ENCODE results near the gene RAB3D.

RAB3D gene

GRCh38 chr19:11295180-11295579, 44.3 kb downstream of the RAB3D start:
- H3K4me1 ChIP-seq (ENCODE audit: control insufficient read depth in 1 of 2, insufficient read depth in 1 of 2, low read depth in 1 of 2, low read length in 1 of 2) = peaks cover 63 to 71% of the 10 kb centered on the region in 2 experiments
- TF ChIP-seq CTCF (IDR thresholded peaks at IDR 0.05) = no peak
- peak overlapping the region; percentile 91 for H3K27ac ChIP-seq

GRCh38 chr19:11293433-11294389, 45.7 kb downstream of the RAB3D start:
- H3K27ac ChIP-seq = peak overlapping the region; percentile 91
- H3K4me1 ChIP-seq (ENCODE audit: control insufficient read depth in 1 of 2, insufficient read depth in 1 of 2, low read depth in 1 of 2, low read length in 1 of 2) = peaks cover 69 to 78% of the 10 kb centered on the region in 2 experiments
- peaks cover 7% of the 10 kb centered on the region for H3K36me3 ChIP-seq
- H3K9me3 ChIP-seq = no peaks in the 10 kb centered on the region
- H3K27me3 ChIP-seq = no peaks in the 10 kb centered on the region
- H3K4me3 ChIP-seq (ENCODE audit: low read depth in 1 of 2, low read length in 1 of 2) = peak overlapping the region; percentile 53
- peak; percentile 100 for TF ChIP-seq CTCF (IDR thresholded peaks at IDR 0.05)

More at GRCh38 chr19:11295180-11295579, 44.3 kb downstream of the RAB3D start:
- Histone ChIP-seq H3K4me3 (ENCODE audit: low read depth in 1 of 2, low read length in 1 of 2) (peak overlapping the region in 1 of 2 experiments; percentile 53), H3K36me3 (peaks cover 19% of the 10 kb centered on the region), H3K9me3 (no peaks in the 10 kb centered on the region), H3K27me3 (no peaks in the 10 kb centered on the region)

DNA sequence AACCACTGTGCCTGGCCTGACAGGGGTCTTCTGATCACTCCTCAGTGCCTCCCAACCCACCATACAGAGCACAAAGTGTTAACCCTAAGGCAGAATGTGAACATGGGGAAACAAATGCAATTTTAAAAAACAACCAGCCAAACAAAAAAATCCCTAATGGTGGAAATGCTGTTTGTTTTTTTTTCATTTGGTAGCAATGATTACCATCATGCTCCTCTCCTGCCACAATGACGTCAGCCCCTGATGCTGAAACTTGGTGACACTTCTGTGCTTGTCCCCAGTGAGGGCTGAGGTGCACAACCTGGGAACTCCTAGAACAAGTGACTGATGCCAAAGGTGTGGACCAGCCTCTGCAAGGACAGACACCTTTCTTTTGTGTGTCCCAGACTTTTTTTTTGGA, 47.5 kb downstream of the RAB3D start:
- Histone ChIP-seq H3K4me3 (ENCODE audit: low read depth in 1 of 2, low read length in 1 of 2) (no peak overlapping the region), H3K9me3 (no peaks in the 10 kb centered on the region), H3K36me3 (peaks cover 3% of the 10 kb centered on the region), H3K27ac (peak overlapping the region; percentile 78), H3K4me1 (ENCODE audit: control insufficient read depth in 1 of 2, insufficient read depth in 1 of 2, low read depth in 1 of 2, low read length in 1 of 2) (peaks cover 65 to 67% of the 10 kb centered on the region in 2 experiments), H3K27me3 (peaks cover 7% of the 10 kb centered on the region)
- TF ChIP-seq CTCF (IDR thresholded peaks at IDR 0.05) = no peak

DNA sequence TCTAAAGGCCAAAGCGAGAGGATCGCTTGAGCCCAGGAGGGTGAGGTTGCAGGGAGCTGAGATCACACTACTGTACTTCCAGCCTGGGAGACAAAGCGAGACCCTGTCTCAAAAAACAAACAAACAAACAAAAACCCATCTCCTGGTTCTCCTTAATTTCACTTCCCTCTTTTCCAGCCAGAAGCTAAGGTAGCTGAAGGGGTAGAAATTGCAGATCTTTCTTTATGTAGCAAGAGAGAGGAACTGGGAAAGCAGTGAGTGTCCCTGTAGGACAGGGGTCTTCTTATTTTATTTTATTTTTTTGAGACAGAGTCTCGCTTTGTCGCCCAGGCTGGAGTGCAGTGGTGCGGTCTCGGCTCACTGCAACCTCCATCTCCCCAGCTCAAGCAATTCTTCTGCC, 48.0 kb downstream of the RAB3D start:
- no peak overlapping the region for H3K4me3 ChIP-seq (ENCODE audit: low read depth in 1 of 2, low read length in 1 of 2)

DNA sequence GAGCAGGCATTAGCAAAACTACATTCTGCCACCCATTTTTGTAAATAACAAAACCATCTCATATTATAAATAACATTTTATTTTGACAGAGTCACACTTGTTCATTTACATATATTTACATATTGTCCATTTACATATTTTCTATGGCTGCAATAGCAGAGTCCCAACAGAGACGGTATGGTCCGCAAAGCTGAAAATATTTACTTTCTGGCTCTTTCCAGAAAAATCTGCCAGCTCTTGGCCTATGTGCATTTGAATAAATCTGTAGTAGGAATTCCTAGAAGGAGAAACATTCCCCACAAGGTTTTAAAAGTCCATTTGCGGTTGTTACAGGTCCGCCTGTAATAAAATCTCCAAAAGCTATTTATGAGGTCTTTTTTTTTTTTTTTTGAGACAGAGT, 49.2 kb downstream of the RAB3D start:
- Histone ChIP-seq H3K9me3 (no peaks in the 10 kb centered on the region), H3K27ac (no peak overlapping the region), H3K27me3 (peaks cover 17% of the 10 kb centered on the region), H3K4me3 (ENCODE audit: low read depth in 1 of 2, low read length in 1 of 2) (no peak overlapping the region), H3K4me1 (ENCODE audit: control insufficient read depth in 1 of 2, insufficient read depth in 1 of 2, low read depth in 1 of 2, low read length in 1 of 2) (peaks cover 48 to 50% of the 10 kb centered on the region in 2 experiments), H3K36me3 (no peaks in the 10 kb centered on the region)
- TF ChIP-seq CTCF (IDR thresholded peaks at IDR 0.05) = no peak

More for the DNA sequence above, 48.0 kb downstream of the RAB3D start:
- H3K27ac ChIP-seq = peak overlapping the region; percentile 78
- H3K27me3 ChIP-seq = peaks cover 12% of the 10 kb centered on the region
- peaks cover 3% of the 10 kb centered on the region for H3K36me3 ChIP-seq
- peaks cover 60 to 62% of the 10 kb centered on the region in 2 experiments for H3K4me1 ChIP-seq (ENCODE audit: control insufficient read depth in 1 of 2, insufficient read depth in 1 of 2, low read depth in 1 of 2, low read length in 1 of 2)
- H3K9me3 ChIP-seq = no peaks in the 10 kb centered on the region
- TF ChIP-seq CTCF (IDR thresholded peaks at IDR 0.05) = no peak
